Gastrocnemius medialis (tissue), 4 donors: Measurements from ENCODE around the gene PIK3C2G. TPM values are rescaled to one million over a fixed set of nuclear protein-coding genes. Genes with fewer than 3 reads are reported as not detected.
"Not testable (repeated sequence)": the region's sequence is repeated elsewhere in the genome, so short reads cannot be mapped to it uniquely, and the experiment has no call there.

Experiments
- ATAC-seq, 2 donors: fragments of 150-250 bp; one replicate each; pipeline ENCODE4 v1.9.1; 2016
- DNase-seq, 2 donors: peaks; one replicate each; pipeline ENCODE4 v3.0.0-alpha.2; 2019
- H3K27ac ChIP-seq, 4 donors: fragments of 200-600 bp; sonication (generic); 1 replicate in 1 of 4; 2 replicates in 3 of 4; pipeline ENCODE4 v1.5.1; 2016 to 2018; ENCODE audit warnings: mild to moderate bottlenecking in 2 of 4, moderate library complexity in 1 of 4
- H3K27me3 ChIP-seq, 3 donors: fragments of 200-600 bp; sonication (generic) in 2 of 3; 1 replicate in 1 of 3; 2 replicates in 2 of 3; pipeline versions ENCODE4 v1.5.1 to v1.6.0; 2016 to 2019; ENCODE audit warnings: mild to moderate bottlenecking in 1 of 3, moderate library complexity in 1 of 3
- H3K36me3 ChIP-seq, 2 donors: fragments of 200-600 bp; sonication (generic) in 1 of 2; one replicate each; pipeline ENCODE4 v1.5.1; 2017 to 2018
- H3K4me1 ChIP-seq, 2 donors: fragments of 200-600 bp; sonication (generic) in 1 of 2; one replicate each; pipeline ENCODE4 v1.5.1; 2016 to 2017; ENCODE audit warnings: mild to moderate bottlenecking in 2 of 2
- H3K4me3 ChIP-seq, 4 donors: fragments of 200-600 bp; sonication (generic) in 3 of 4; 1 replicate in 1 of 4; 2 replicates in 3 of 4; pipeline ENCODE4 v1.5.1; 2016 to 2019; ENCODE audit warnings: mild to moderate bottlenecking in 2 of 4
- H3K9me3 ChIP-seq, 3 donors: fragments of 200-600 bp; sonication (generic) in 2 of 3; 1 replicate in 1 of 3; 2 replicates in 2 of 3; pipeline ENCODE4 v1.5.1; 2016 to 2019
- CTCF ChIP-seq, 5 experiments: fragments of 450-650 bp in 3 of 5; fragments of 200-600 bp in 2 of 5; sonication (generic) in 2 of 5; IDR thresholded peaks in 4 of 5; conservative IDR thresholded peaks in 1 of 5; 1 replicate in 4 of 5; 2 replicates in 1 of 5; pipeline ENCODE4 v1.5.1; 2016 to 2019; ENCODE audit warnings: antibody characterized with exemption in 5 of 5, mild to moderate bottlenecking in 3 of 5, moderate library complexity in 3 of 5
- POLR2A ChIP-seq, 2 donors: fragments of 450-650 bp; IDR thresholded peaks; one replicate each; pipeline ENCODE4 v1.6.1; 2017; ENCODE audit warnings: antibody characterized with exemption in 2 of 2, mild to moderate bottlenecking in 2 of 2, moderate library complexity in 2 of 2
- in situ Hi-C, 4 donors: fragments of 200-750 bp; cut with MboI; loops; one replicate each; pipeline versions ENCODE4 v1.15.0 to v1.8.0; 2017; ENCODE audit warnings: low sequenced_read_pairs in 4 of 4
- intact Hi-C: fragments of 100-400 bp; cut with DNase I; formaldehyde crosslinking; loops from one replicate; pipeline ENCODE4 v1.15.1; 2023; ENCODE audit warnings: low total_unique reads
- total RNA-seq, 4 donors: library from RNA; depleted of rRNA; stranded (reverse); fragments of >200 nt; gene quantifications; one replicate each; pipeline versions ENCODE4 v1.1.0 to v1.2.3, GENCODE V29; 2016

PIK3C2G gene
- total RNA-seq, 4 donors from 2014 or later, result 0.40 TPM; not detected in 3

- TF ChIP-seq POLR2A (IDR thresholded peaks at IDR 0.05) (no peak), CTCF (IDR thresholded peaks at IDR 0.05 in 4 of 5, conservative IDR thresholded peaks at IDR 0.05 in 1 of 5) (no peak)
- Histone ChIP-seq H3K9me3 (no peaks in the 10 kb centered on the region), H3K36me3 (no peaks in the 10 kb centered on the region), H3K4me3 (no peak overlapping the region), H3K27me3 (no peaks in the 10 kb centered on the region), H3K27ac (no peak overlapping the region), H3K4me1 (no peaks in the 10 kb centered on the region)
- intact Hi-C loops (no loop called here), in situ Hi-C loops (loop anchor here in 1 of 4 donors (25.0 kb wide), 1 partner anchor 101 kb away; no protein-coding TSS in a partner anchor)
- DNase-seq, result no peak
- ATAC-seq, result no peak
Observed at GRCh38 chr12:18486036-18486435, 224.7 kb downstream of the PIK3C2G start.

- DNase-seq, result no peak
- Histone ChIP-seq H3K27me3 (no peaks in the 10 kb centered on the region), H3K9me3 (no peaks in the 10 kb centered on the region), H3K4me1 (no peaks in the 10 kb centered on the region), H3K4me3 (no peak overlapping the region), H3K27ac (no peak overlapping the region), H3K36me3 (no peaks in the 10 kb centered on the region)
- intact Hi-C loops, result no loop called here
- in situ Hi-C loops, result loop anchor here in 1 of 4 donors (25.0 kb wide), 1 partner anchor 100 kb away; no protein-coding TSS in a partner anchor
- ATAC-seq, result no peak
- no peak for TF ChIP-seq POLR2A (IDR thresholded peaks at IDR 0.05)
- no peak for TF ChIP-seq CTCF (IDR thresholded peaks at IDR 0.05 in 4 of 5, conservative IDR thresholded peaks at IDR 0.05 in 1 of 5)
Observed at GRCh38 chr12:18487509-18487908, 226.2 kb downstream of the PIK3C2G start.

- TF ChIP-seq CTCF (IDR thresholded peaks at IDR 0.05 in 4 of 5, conservative IDR thresholded peaks at IDR 0.05 in 1 of 5) (no peak), POLR2A (IDR thresholded peaks at IDR 0.05) (no peak)
- no peak overlapping the region for H3K27ac ChIP-seq
- DNase-seq (no peak), ATAC-seq (no peak)
- no peaks in the 10 kb centered on the region for H3K9me3 ChIP-seq
- no peaks in the 10 kb centered on the region for H3K27me3 ChIP-seq
- no peaks in the 10 kb centered on the region for H3K4me1 ChIP-seq
- H3K4me3 ChIP-seq, result no peak overlapping the region
- in situ Hi-C loops, result loop anchor here in 1 of 4 donors (25.0 kb wide), 1 partner anchor 95 kb away; no protein-coding TSS in a partner anchor
- H3K36me3 ChIP-seq, result no peaks in the 10 kb centered on the region
- intact Hi-C loops, result no loop called here
Observed at GRCh38 chr12:18492372-18493025, 231.2 kb downstream of the PIK3C2G start.

GRCh38 chr12:18496156-18496555 is 234.8 kb downstream of the PIK3C2G start:
- TF ChIP-seq POLR2A (IDR thresholded peaks at IDR 0.05), result no peak
- TF ChIP-seq CTCF (IDR thresholded peaks at IDR 0.05 in 4 of 5, conservative IDR thresholded peaks at IDR 0.05 in 1 of 5), result no peak
- Histone ChIP-seq H3K27ac (no peak overlapping the region), H3K27me3 (no peaks in the 10 kb centered on the region), H3K4me3 (no peak overlapping the region), H3K9me3 (no peaks in the 10 kb centered on the region), H3K4me1 (no peaks in the 10 kb centered on the region), H3K36me3 (no peaks in the 10 kb centered on the region)
- DNase-seq (no peak), ATAC-seq (no peak)
- intact Hi-C loops (no loop called here), in situ Hi-C loops (loop anchor here in 1 of 4 donors (25.0 kb wide), 1 partner anchor 91 kb away; no protein-coding TSS in a partner anchor)

- in situ Hi-C loops, H3K27ac ChIP-seq, H3K4me3 ChIP-seq, intact Hi-C loops, H3K27me3 ChIP-seq, H3K9me3 ChIP-seq, H3K36me3 ChIP-seq, H3K4me1 ChIP-seq, DNase-seq, ATAC-seq: not testable (repeated sequence)
Observed at GRCh38 chr12:18500160-18500574, 238.8 kb downstream of the PIK3C2G start.

- ATAC-seq, intact Hi-C loops, H3K4me3 ChIP-seq, H3K27ac ChIP-seq, DNase-seq, H3K36me3 ChIP-seq, H3K27me3 ChIP-seq, in situ Hi-C loops, H3K4me1 ChIP-seq, H3K9me3 ChIP-seq: not testable (repeated sequence)
Observed at GRCh38 chr12:18500736-18501135, 239.4 kb downstream of the PIK3C2G start.
